BLaER1 treated with 17β-estradiol and CSF1 and Interleukin-3, amounts not matched to agents 10 nM and 100 nM (cell line): ENCODE measurements around the gene RNF214.
"Not testable (repeated sequence)": the region's sequence is repeated elsewhere in the genome, so short reads cannot be mapped to it uniquely, and the experiment has no call there.

Experiments used
- H3K27ac ChIP-seq, 11 experiments: shearing (Covaris generic); formaldehyde crosslinking; 2 replicates each; pipeline ENCODE4 v1.8.1; 2022
- H3K27me3 ChIP-seq, 11 experiments: shearing (Covaris generic); formaldehyde crosslinking; 2 replicates each; pipeline ENCODE4 v1.8.1; 2022
- H3K36me3 ChIP-seq, 11 experiments: shearing (Covaris generic); formaldehyde crosslinking; 2 replicates each; pipeline ENCODE4 v1.8.1; 2022
- H3K4me1 ChIP-seq, 10 experiments: shearing (Covaris generic); formaldehyde crosslinking; 2 replicates each; pipeline ENCODE4 v1.8.1; 2022
- H3K4me2 ChIP-seq, 11 experiments: shearing (Covaris generic); formaldehyde crosslinking; 2 replicates each; pipeline ENCODE4 v1.8.1; 2022
- H3K4me3 ChIP-seq, 10 experiments: shearing (Covaris generic); formaldehyde crosslinking; 2 replicates each; pipeline ENCODE4 v1.8.1; 2022
- H3K9ac ChIP-seq, 11 experiments: shearing (Covaris generic); formaldehyde crosslinking; 2 replicates each; pipeline ENCODE4 v1.8.1; 2022
- H3K9me3 ChIP-seq, 11 experiments: shearing (Covaris generic); formaldehyde crosslinking; replicated peaks in 1 of 11; 2 replicates each; pipeline ENCODE4 v1.8.1; 2022
- H4K20me1 ChIP-seq, 11 experiments: shearing (Covaris generic); formaldehyde crosslinking; 2 replicates each; pipeline ENCODE4 v1.8.1; 2022
- Cebpa-rat ChIP-seq, 11 experiments: shearing (Covaris generic); IDR thresholded peaks; 2 replicates each; pipeline ENCODE4 v1.8.1; 2022

RNF214 gene

GRCh38 chr11:117313091-117313490 is 80.6 kb downstream of the RNF214 start:
- peak overlapping the region in 1 of 11 experiments; percentile 26; a peak in 1 of 22 replicates for H3K9ac ChIP-seq
- H3K4me1 ChIP-seq = peaks cover 12 to 39% (median 33%) of the 10 kb centered on the region in 10 experiments
- peak overlapping the region in 9 of 11 experiments; percentile 7 to 100 (median 99); a peak in 14 of 22 replicates for H3K4me2 ChIP-seq
- no peaks in the 10 kb centered on the region for H3K36me3 ChIP-seq
- peak overlapping the region in 1 of 11 experiments; percentile 32; a peak in 3 of 22 replicates for H3K27ac ChIP-seq
- H3K9me3 ChIP-seq = no peaks in the 10 kb centered on the region
- no peak overlapping the region for H3K4me3 ChIP-seq
- peaks cover 0 to 7% (median 0%) of the 10 kb centered on the region in 11 experiments; a peak in 3 of 22 replicates for H4K20me1 ChIP-seq
- peaks cover 24 to 46% (median 41%) of the 10 kb centered on the region in 11 experiments for H3K27me3 ChIP-seq
- 0 out of 22 replicates have a peak, but pooled peaks of 1 of the 11 experiments have one; percentile 19 for TF ChIP-seq Cebpa-rat (IDR thresholded peaks at IDR 0.05)

- Histone ChIP-seq H3K36me3 (no peaks in the 10 kb centered on the region), H3K9me3 (no peaks in the 10 kb centered on the region), H3K9ac (0 out of 22 replicates have a peak overlapping the region, but pooled peaks of 1 of the 11 experiments have one; percentile 9), H3K4me1 (peaks cover 12 to 39% (median 33%) of the 10 kb centered on the region in 10 experiments), H4K20me1 (peaks cover 0 to 7% (median 0%) of the 10 kb centered on the region in 11 experiments; a peak in 3 of 22 replicates), H3K27me3 (peaks cover 24 to 48% (median 43%) of the 10 kb centered on the region in 11 experiments), H3K4me2 (peak overlapping the region in 10 of 11 experiments; percentile 27 to 100 (median 100); a peak in 17 of 22 replicates), H3K4me3 (0 out of 20 replicates have a peak overlapping the region, but pooled peaks of 1 of the 10 experiments have one; percentile 28), H3K27ac (no peak overlapping the region)
- no peak for TF ChIP-seq Cebpa-rat (IDR thresholded peaks at IDR 0.05)
These were observed 81.6 kb downstream of the RNF214 start for GRCh38 chr11:117313828-117314768.

- peaks cover 24 to 48% (median 43%) of the 10 kb centered on the region in 11 experiments for H3K27me3 ChIP-seq
- no peaks in the 10 kb centered on the region for H3K36me3 ChIP-seq
- peak overlapping the region; percentile 60 to 87 (median 74); a peak in 18 of 20 replicates for H3K4me3 ChIP-seq
- no peak overlapping the region for H3K27ac ChIP-seq
- H3K4me1 ChIP-seq = peaks cover 12 to 39% (median 33%) of the 10 kb centered on the region in 10 experiments
- H3K9ac ChIP-seq = peak overlapping the region in 10 of 11 experiments; percentile 70 to 82 (median 80); a peak in 15 of 22 replicates
- no peak for TF ChIP-seq Cebpa-rat (IDR thresholded peaks at IDR 0.05)
- H3K4me2 ChIP-seq = peak overlapping the region; percentile 96 to 100 (median 99)
- H4K20me1 ChIP-seq = peaks cover 0 to 7% (median 0%) of the 10 kb centered on the region in 11 experiments; a peak in 3 of 22 replicates
- no peaks in the 10 kb centered on the region for H3K9me3 ChIP-seq
These were observed 82.4 kb downstream of the RNF214 start for GRCh38 chr11:117314840-117315239.

GRCh38 chr11:117315285-117316196 is 83.1 kb downstream of the RNF214 start:
- TF ChIP-seq Cebpa-rat (IDR thresholded peaks at IDR 0.05) = no peak
- no peaks in the 10 kb centered on the region for H3K9me3 ChIP-seq
- peaks cover 0 to 7% (median 0%) of the 10 kb centered on the region in 11 experiments; a peak in 3 of 22 replicates for H4K20me1 ChIP-seq
- H3K4me3 ChIP-seq = peak overlapping the region; percentile 60 to 87 (median 74)
- H3K9ac ChIP-seq = peak overlapping the region; percentile 70 to 82 (median 79)
- peaks cover 24 to 48% (median 43%) of the 10 kb centered on the region in 11 experiments for H3K27me3 ChIP-seq
- H3K4me1 ChIP-seq = peaks cover 12 to 39% (median 33%) of the 10 kb centered on the region in 10 experiments
- peak overlapping the region; percentile 96 to 100 (median 99) for H3K4me2 ChIP-seq
- peak overlapping the region in 10 of 11 experiments; percentile 12 to 59 (median 46); a peak in 16 of 22 replicates for H3K27ac ChIP-seq
- no peaks in the 10 kb centered on the region for H3K36me3 ChIP-seq

- H3K27me3 ChIP-seq = peaks cover 24 to 48% (median 43%) of the 10 kb centered on the region in 11 experiments
- H3K4me2 ChIP-seq = peak within 1 kb of the TSS; percentile 96 to 100 (median 99)
- TF ChIP-seq Cebpa-rat (IDR thresholded peaks at IDR 0.05) = no peak
- peaks cover 0 to 7% (median 0%) of the 10 kb centered on the region in 11 experiments; a peak in 3 of 22 replicates for H4K20me1 ChIP-seq
- peak within 1 kb of the TSS; percentile 60 to 87 (median 74) for H3K4me3 ChIP-seq
- H3K9ac ChIP-seq = peak within 1 kb of the TSS; percentile 70 to 82 (median 79)
- peak within 1 kb of the TSS in 10 of 11 experiments; percentile 12 to 59 (median 46); a peak in 16 of 22 replicates for H3K27ac ChIP-seq
- no peaks in the 10 kb centered on the region for H3K9me3 ChIP-seq
- no peaks in the 10 kb centered on the region for H3K36me3 ChIP-seq
- peaks cover 12 to 39% (median 33%) of the 10 kb centered on the region in 10 experiments for H3K4me1 ChIP-seq
These were observed 83.9 kb downstream of the RNF214 start, which contains the start of gene BACE1 for GRCh38 chr11:117316197-117316961. Gene BACE1, minus strand, starts transcription at chr11:117316256. Its CDS starts 461 bp downstream, at chr11:117315795.

- Histone ChIP-seq H3K4me1 (peaks cover 12 to 27% (median 20%) of the 10 kb centered on the region in 10 experiments), H3K36me3 (no peaks in the 10 kb centered on the region), H3K9ac (no peak overlapping the region), H3K4me2 (no peak overlapping the region), H3K27me3 (peaks cover 24 to 47% (median 42%) of the 10 kb centered on the region in 11 experiments), H3K4me3 (no peak overlapping the region), H4K20me1 (peaks cover 0 to 7% (median 0%) of the 10 kb centered on the region in 11 experiments; a peak in 2 of 22 replicates), H3K27ac (no peak overlapping the region), H3K9me3 (no peaks in the 10 kb centered on the region)
- TF ChIP-seq Cebpa-rat (IDR thresholded peaks at IDR 0.05) = no peak
These were observed 86.3 kb downstream of the RNF214 start for GRCh38 chr11:117318738-117319137.

GRCh38 chr11:117319214-117319840 is 86.9 kb downstream of the RNF214 start:
- no peak for TF ChIP-seq Cebpa-rat (IDR thresholded peaks at IDR 0.05)
- H3K27me3 ChIP-seq = peaks cover 24 to 42% (median 37%) of the 10 kb centered on the region in 11 experiments
- peaks cover 0 to 5% (median 0%) of the 10 kb centered on the region in 11 experiments; a peak in 2 of 22 replicates for H4K20me1 ChIP-seq
- no peaks in the 10 kb centered on the region for H3K36me3 ChIP-seq
- H3K4me2 ChIP-seq = no peak overlapping the region
- H3K4me1 ChIP-seq = peaks cover 12 to 21% (median 17%) of the 10 kb centered on the region in 10 experiments
- no peaks in the 10 kb centered on the region for H3K9me3 ChIP-seq
- no peak overlapping the region for H3K27ac ChIP-seq
- no peak overlapping the region for H3K4me3 ChIP-seq
- H3K9ac ChIP-seq = no peak overlapping the region

GRCh38 chr11:117327255-117327566 is 94.7 kb downstream of the RNF214 start:
- peak overlapping the region in 10 of 11 experiments; percentile 78 to 93 (median 86); a peak in 16 of 22 replicates for H3K9ac ChIP-seq

More at GRCh38 chr11:117327255-117327566, 94.7 kb downstream of the RNF214 start:
- H4K20me1 ChIP-seq, H3K9me3 ChIP-seq, H3K36me3 ChIP-seq, H3K27me3 ChIP-seq: not testable (repeated sequence)
- peak overlapping the region in 9 of 11 experiments; percentile 68 to 92 (median 82); a peak in 11 of 22 replicates for H3K27ac ChIP-seq
- H3K4me3 ChIP-seq = peak overlapping the region; percentile 66 to 81 (median 73)
- peak overlapping the region; percentile 45 to 93 (median 54); a peak in 16 of 22 replicates for H3K4me2 ChIP-seq
- peaks cover 12 to 27% (median 15%) of the 10 kb centered on the region in 10 experiments for H3K4me1 ChIP-seq
